HG03432 (cell line): Measurements from ENCODE around the gene DNAJB4.
"Not testable (repeated sequence)": the region's sequence is repeated elsewhere in the genome, so short reads cannot be mapped to it uniquely, and the experiment has no call there.

Source experiments
- ATAC-seq: cut with Tn5 transposase; IDR thresholded peaks from one replicate; pipeline ENCODE4 v1.9.1; 2021; ENCODE audit warnings: mild to moderate bottlenecking, moderate library complexity; ENCODE audit not compliant: unreplicated experiment

The DNAJB4 gene

GRCh38 chr1:78004719-78005447 lies at the start of gene DNAJB4:
TSS of gene DNAJB4 (plus strand) at chr1:78004939. CDS start at chr1:78005111, 172 bp downstream.
- peak; percentile 98 for ATAC-seq

DNA sequence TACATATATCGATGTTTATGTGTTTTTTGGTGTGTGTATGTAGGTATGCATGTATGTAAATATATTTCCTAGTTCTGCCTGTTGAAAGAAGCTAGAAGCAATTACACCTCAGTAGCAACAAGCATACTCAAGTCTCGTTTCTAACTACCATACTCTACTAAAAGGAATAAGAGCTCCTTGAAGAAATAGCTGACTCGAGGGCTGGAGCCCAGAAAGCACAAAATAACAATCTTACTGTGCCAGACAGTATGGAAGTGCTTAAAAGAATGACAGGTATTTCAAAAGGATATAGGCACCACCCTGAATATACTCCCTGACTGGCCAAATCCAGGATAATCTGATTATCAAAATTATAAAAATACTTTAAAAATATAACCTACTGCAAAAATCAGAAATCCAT lies 49.0 kb upstream of the DNAJB4 start:
- ATAC-seq: no peak

- ATAC-seq: no peak
Measured at GRCh38 chr1:77956464-77956863, 48.3 kb upstream of the DNAJB4 start.

- ATAC-seq: no peak
Measured at GRCh38 chr1:77958391-77958790, 46.3 kb upstream of the DNAJB4 start.

DNA sequence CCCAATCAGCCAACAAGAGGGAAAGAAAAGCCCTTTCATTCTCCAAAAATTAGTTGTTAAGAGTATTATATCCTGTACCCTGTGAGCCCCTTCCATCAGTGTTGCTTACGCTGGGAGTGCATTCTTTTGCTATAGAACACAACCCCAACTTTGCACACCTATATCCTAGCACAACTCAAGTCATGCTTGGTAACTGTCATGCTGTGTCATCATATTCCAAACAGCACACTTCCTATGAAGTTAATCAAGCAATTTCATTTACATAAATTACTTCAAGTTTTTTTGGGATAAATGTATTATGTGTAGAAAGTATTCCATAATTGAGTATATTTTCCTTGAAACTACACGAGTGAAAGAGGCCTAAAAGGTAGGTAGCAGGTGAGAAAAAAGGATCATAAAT lies 45.9 kb upstream of the DNAJB4 start:
- ATAC-seq: no peak

GRCh38 chr1:77961392-77961791 lies 43.3 kb upstream of the DNAJB4 start:
- no peak for ATAC-seq

GRCh38 chr1:77966291-77966690 lies 38.4 kb upstream of the DNAJB4 start:
- no peak for ATAC-seq

- no peak for ATAC-seq
Measured at GRCh38 chr1:77970192-77970591, 34.5 kb upstream of the DNAJB4 start.

DNA sequence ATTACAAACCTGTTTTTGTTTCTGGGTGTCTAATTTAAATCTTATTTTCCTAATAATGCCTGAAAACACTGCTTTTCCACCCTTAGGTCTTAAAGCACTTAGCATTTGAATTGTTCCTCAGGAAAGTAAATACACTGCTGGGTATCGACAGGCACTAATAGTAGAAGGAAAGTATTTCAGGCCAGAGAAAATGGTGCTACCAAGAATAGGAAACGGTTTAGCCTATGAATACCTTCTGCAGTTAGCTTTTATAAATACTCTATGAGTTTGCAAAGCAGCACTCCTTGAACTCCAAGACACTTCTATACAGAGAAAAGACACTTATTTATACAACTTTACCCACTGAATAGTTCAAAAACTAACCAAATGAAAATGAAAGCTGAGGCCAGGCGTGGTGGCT lies 32.7 kb upstream of the DNAJB4 start:
- ATAC-seq: no peak

- ATAC-seq: no peak
Measured at GRCh38 chr1:77975386-77975785, 29.4 kb upstream of the DNAJB4 start.

- ATAC-seq: no peak
Measured at GRCh38 chr1:77975907-77976306, 28.8 kb upstream of the DNAJB4 start.

DNA sequence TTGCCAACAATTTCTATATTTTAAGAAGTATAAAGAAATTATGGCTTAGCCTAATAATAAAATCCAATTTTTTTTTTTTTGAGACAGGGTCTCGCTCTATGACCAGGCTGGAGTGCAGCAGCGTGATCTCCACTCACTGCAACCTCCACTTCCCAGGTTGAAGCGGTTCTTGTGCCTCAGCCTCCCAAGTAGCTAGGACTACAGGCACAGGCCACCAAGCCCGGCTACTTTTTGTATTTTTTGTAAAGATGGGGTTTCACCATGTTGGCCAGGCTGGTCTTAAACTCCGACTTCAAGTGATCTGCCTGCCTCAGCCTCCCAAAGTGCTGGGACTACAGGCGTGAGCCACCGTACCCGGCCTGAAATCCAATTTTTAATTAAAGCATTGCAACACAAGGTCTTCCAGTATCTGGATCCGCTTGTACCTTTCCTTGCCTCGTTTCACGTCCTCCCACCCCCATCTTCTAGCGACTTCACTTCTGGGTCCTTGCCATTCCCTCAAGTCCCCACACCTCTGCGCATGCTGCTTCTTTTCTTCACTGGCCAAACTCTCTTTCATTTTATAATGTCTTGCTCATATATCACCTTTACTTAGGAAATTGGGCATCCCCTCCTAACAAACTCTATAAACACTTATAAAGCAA lies 28.2 kb upstream of the DNAJB4 start:
- ATAC-seq: no peak

GRCh38 chr1:77977989-77978292 lies 26.8 kb upstream of the DNAJB4 start:
- no peak for ATAC-seq

DNA sequence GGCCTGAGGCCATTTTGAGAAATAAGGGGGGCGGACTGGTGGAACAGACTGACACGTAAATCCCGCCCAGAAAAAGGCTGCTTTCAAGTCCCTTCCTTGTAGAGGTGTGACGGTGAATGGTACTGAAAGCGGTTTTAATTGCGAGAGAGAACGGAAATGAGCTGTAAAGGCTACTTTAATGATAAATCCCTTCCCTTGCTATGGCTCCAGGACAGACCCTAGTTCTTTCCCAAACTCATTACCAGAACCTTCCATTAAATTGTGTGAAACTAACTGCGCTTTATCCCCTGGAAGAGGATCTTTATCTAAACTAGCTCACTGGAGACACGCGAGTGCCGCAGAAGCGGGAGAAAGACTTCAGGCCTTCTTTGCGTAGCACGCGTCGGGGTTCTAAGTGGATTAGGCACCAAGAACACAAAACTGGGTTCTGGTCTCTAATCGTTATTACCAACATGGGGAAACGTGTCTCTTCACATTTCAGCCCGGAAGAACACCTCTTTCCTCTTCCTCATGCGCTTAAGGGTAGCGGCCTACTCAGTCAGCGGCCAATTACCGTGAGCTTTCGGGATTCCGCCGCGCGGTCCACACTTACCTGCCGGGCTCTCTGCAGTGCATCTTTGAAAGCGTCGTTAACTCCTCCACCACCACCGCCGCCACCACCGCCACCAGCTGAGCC lies 26.3 kb upstream of the DNAJB4 start:
- peak; percentile 72 for ATAC-seq

- ATAC-seq: peak; percentile 82
Measured at GRCh38 chr1:77978969-77979876, 25.5 kb upstream of the DNAJB4 start, which contains the start of gene FUBP1. TSS of gene FUBP1 (minus strand) at chr1:77979072. CDS start at chr1:77979004, 68 bp downstream.

DNA sequence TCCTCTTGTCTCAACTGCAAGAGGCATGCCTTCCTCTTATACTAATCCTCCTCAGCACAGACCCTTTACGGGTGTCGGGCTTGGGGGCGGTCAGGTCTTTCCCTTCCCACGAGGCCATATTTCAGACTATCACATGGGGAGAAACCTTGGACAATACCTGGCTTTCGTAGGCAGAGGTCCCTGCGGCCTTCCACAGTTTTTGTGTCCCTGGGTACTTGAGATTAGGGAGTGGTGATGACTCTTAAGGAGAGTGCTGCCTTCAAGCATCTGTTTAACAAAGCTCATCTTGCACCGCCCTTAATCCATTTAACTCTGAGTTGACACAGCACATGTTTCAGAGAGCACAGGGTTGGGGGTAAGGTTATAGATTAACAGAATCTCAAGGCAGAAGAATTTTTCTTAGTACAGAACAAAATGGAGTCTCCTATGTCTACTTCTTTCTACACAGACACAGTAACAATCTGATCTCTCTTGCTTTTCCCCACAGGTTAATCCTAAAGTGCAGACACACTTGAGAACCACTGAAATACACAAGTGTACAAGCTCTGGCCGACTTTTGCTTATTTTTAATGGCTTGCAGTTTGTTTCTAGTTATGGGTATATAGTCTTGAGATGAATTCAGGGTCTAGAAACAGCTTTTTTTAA lies 21.3 kb upstream of the DNAJB4 start:
- not testable (repeated sequence) for ATAC-seq

- no peak for ATAC-seq
Measured at GRCh38 chr1:77983997-77984355, 20.8 kb upstream of the DNAJB4 start.

DNA sequence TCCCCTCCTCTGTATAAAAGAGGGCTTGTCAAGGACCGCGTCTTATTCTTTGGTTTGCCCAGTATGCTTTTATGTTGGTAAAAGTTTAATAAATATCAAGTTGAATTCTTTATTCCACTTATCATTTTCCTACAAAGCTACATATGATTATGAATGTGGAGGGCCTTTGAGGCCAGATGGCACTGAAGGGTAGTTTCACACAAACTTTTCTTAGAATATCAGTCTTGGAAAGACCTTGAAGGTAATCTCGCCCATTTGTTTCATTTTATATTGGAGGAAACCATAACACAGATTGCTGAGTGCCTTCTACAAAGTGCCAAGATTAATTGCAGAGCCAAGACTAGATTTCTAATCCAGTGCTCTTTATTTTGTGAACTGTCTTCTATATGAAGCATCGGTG lies 20.1 kb upstream of the DNAJB4 start:
- no peak for ATAC-seq

DNA sequence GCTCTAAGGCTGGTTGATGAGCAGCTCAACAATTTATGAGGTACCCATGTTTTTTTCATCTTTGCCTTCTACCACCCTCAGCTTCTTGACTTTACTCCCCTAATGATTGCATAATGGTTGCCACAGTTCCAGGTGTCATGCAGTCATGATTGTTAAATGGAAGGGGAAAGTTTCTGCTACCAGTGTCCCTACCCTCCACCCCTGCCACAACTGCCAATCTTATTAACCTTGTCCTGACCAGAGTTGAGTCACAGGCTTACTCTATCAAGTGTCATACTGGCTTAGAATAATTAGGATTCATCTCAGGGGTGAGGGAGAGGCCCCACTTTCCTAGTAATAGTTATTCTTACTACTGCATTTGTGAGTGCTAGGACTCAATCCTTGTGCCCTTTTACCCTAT lies 17.9 kb upstream of the DNAJB4 start:
- no peak for ATAC-seq

- ATAC-seq: no peak
Measured at GRCh38 chr1:77987919-77988318, 16.8 kb upstream of the DNAJB4 start.

GRCh38 chr1:77989744-77990143 lies 15.0 kb upstream of the DNAJB4 start:
- ATAC-seq: no peak
